ENCODE data around the gene CXCL17.
"Not testable (repeated sequence)": the region's sequence is repeated elsewhere in the genome, so short reads cannot be mapped to it uniquely, and the experiment has no call there.

Gene CXCL17, protein sequence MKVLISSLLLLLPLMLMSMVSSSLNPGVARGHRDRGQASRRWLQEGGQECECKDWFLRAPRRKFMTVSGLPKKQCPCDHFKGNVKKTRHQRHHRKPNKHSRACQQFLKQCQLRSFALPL

DNA sequence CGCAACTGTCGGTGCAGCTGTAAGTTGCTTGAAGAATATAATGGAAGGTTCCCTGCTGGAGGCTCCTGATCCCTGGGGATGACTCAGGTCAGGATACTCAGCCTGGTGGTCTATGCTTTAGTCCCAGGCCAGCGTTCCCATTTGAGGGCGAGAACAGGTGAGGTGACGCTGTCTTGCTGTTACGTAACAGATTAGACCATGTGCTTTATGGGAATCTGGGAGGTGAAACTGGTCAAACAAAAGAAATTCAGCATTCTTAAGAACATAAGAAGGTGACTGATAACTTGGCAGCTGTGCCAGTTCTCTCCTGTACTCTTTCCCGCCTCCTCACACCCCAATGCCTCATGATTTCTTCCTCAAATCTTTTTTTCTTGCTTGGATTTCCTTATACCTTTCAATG lies at the start of gene CXCL17:
CXCL17 (minus strand) TSS at position 114 of the 400 bp plus-strand sequence. CDS start 114 bp downstream, outside the sequence.
- Histone ChIP-seq H3K27ac (no peak within 1 kb of the TSS), H3K4me2 (ENCODE audit: low read length) (no peak within 1 kb of the TSS), H3K9ac (no peak within 1 kb of the TSS), H3K4me3 (ENCODE audit: low read depth, low read length) (no peak within 1 kb of the TSS), H3K4me1 (no peaks in the 10 kb centered on the region), H3K9me3 (ENCODE audit: control insufficient read depth, low read length) (no peaks in the 10 kb centered on the region), H3K36me3 (ENCODE audit: control insufficient read depth, insufficient read depth, low read length) (no peaks in the 10 kb centered on the region), H3K79me2 (no peaks in the 10 kb centered on the region), H3K27me3 (ENCODE audit: control insufficient read depth, insufficient read depth, low read length) (no peaks in the 10 kb centered on the region), H2AFZ (no peak within 1 kb of the TSS)
- TF ChIP-seq, protein P1, sequence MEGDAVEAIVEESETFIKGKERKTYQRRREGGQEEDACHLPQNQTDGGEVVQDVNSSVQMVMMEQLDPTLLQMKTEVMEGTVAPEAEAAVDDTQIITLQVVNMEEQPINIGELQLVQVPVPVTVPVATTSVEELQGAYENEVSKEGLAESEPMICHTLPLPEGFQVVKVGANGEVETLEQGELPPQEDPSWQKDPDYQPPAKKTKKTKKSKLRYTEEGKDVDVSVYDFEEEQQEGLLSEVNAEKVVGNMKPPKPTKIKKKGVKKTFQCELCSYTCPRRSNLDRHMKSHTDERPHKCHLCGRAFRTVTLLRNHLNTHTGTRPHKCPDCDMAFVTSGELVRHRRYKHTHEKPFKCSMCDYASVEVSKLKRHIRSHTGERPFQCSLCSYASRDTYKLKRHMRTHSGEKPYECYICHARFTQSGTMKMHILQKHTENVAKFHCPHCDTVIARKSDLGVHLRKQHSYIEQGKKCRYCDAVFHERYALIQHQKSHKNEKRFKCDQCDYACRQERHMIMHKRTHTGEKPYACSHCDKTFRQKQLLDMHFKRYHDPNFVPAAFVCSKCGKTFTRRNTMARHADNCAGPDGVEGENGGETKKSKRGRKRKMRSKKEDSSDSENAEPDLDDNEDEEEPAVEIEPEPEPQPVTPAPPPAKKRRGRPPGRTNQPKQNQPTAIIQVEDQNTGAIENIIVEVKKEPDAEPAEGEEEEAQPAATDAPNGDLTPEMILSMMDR (IDR thresholded peaks at IDR 0.05) = no peak

DNA sequence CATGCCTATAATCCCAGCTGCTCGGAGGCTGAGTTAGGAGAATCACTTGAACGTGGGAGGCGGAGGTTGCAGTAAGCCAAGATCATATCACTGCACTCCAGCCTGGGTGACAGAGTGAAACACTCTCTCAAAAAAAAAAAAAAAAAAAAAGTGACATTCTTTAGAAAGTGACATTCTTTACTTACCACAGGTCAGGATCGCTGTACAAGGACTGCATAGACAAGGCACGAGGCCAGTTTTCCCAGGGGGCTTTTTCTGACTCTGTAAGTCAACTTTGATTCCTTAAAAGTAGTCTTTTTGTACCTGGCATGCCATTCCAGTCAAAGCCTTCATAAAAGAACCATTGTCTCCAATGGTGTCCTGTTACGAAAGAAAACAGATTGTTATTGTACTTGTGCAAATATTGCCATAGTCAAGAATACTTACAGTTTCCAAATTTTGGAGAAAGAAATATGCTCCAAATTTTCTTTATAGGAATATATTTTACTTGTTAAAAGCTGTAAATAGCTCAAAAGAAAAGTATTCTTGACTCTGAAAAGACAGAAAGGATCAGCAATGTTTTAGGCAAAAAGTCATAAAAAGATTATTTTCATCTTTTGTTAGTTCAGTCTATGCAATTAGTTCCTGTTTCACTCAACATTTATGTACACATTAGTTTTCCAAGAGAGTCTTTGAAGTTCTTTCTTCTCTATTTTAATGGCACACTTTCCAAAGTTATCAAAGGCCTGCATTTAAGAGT lies 46.2 kb upstream of the CXCL17 start:
- no peaks in the 10 kb centered on the region for H3K79me2 ChIP-seq
- H3K9me3 ChIP-seq (ENCODE audit: control insufficient read depth, low read length) = no peaks in the 10 kb centered on the region
- H3K9ac ChIP-seq = no peak overlapping the region
- H3K4me1 ChIP-seq = no peaks in the 10 kb centered on the region
- H3K27ac ChIP-seq = no peak overlapping the region
- H3K27me3 ChIP-seq (ENCODE audit: control insufficient read depth, insufficient read depth, low read length) = no peaks in the 10 kb centered on the region
- TF ChIP-seq, protein P1 (IDR thresholded peaks at IDR 0.05) = no peak
- no peak overlapping the region for H2AFZ ChIP-seq
- no peak overlapping the region for H3K4me2 ChIP-seq (ENCODE audit: low read length)
- H3K4me3 ChIP-seq (ENCODE audit: low read depth, low read length) = no peak overlapping the region
- no peaks in the 10 kb centered on the region for H3K36me3 ChIP-seq (ENCODE audit: control insufficient read depth, insufficient read depth, low read length)

DNA sequence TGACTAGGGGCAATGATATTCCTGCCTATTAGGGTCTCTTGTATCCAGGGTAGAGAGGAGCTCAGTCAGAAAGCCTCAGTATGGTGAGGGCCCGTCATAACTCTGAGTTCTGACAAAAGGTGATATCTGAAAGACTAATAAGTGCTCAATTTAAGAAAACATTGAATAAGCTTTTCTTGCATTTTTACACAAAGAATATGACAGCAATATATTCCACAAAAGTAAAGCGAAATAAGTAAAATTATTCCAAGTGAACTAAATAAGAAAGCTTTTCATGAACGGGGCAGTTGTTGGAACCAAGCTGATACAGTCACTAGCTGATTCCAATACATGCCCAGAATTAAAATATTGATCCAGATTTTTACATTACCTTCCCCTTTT lies 45.0 kb upstream of the CXCL17 start:
- no peaks in the 10 kb centered on the region for H3K36me3 ChIP-seq (ENCODE audit: control insufficient read depth, insufficient read depth, low read length)
- TF ChIP-seq, protein P1 (IDR thresholded peaks at IDR 0.05) = no peak
- no peaks in the 10 kb centered on the region for H3K9me3 ChIP-seq (ENCODE audit: control insufficient read depth, low read length)
- H3K9ac ChIP-seq = no peak overlapping the region
- H3K4me1 ChIP-seq = no peaks in the 10 kb centered on the region
- H2AFZ ChIP-seq = no peak overlapping the region
- H3K27ac ChIP-seq = no peak overlapping the region
- no peaks in the 10 kb centered on the region for H3K27me3 ChIP-seq (ENCODE audit: control insufficient read depth, insufficient read depth, low read length)
- no peak overlapping the region for H3K4me2 ChIP-seq (ENCODE audit: low read length)
- no peak overlapping the region for H3K4me3 ChIP-seq (ENCODE audit: low read depth, low read length)
- H3K79me2 ChIP-seq = no peaks in the 10 kb centered on the region

DNA sequence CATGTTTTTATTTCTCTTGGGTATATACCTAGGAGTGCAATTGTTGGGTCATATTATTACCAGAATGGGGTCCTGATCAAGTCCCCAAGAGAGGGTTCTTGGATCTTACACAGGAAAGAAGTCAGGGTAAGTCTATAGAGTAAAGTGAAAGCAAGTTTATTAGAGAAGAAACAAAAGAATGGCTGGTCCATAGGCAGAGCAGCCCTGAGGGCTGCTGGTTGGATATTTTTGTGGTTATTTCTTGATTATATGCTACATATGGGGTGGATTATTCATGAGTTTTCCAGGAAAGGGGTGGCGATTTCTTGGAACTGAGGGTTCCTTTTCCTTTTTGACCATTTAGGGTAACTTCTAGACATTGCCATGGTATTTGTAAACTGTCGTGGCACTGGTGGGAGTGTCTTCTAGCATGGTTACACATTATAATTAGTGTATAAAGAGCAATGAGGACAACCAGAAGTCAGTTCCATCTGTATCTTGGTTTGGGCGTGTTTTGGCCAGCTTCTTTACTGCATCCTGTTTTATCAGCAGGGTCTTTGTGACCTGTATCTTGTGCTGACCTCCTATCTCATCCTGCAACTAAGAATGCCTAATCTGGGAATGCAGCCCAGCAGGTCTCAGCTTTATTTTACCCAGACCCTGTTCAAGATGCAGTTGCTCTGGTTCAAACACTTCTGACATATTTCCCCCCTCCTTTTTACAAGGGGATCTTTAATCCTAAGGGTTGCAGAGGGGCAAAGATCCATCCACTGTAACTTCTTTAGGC lies 44.5 kb upstream of the CXCL17 start:
- Histone ChIP-seq H3K27me3 (ENCODE audit: control insufficient read depth, insufficient read depth, low read length) (no peaks in the 10 kb centered on the region), H3K4me2 (ENCODE audit: low read length) (no peak overlapping the region), H2AFZ (no peak overlapping the region), H3K4me1 (no peaks in the 10 kb centered on the region), H3K36me3 (ENCODE audit: control insufficient read depth, insufficient read depth, low read length) (no peaks in the 10 kb centered on the region), H3K9me3 (ENCODE audit: control insufficient read depth, low read length) (no peaks in the 10 kb centered on the region), H3K4me3 (ENCODE audit: low read depth, low read length) (no peak overlapping the region), H3K27ac (no peak overlapping the region), H3K9ac (no peak overlapping the region), H3K79me2 (no peaks in the 10 kb centered on the region)
- TF ChIP-seq, protein P1 (IDR thresholded peaks at IDR 0.05) = no peak

DNA sequence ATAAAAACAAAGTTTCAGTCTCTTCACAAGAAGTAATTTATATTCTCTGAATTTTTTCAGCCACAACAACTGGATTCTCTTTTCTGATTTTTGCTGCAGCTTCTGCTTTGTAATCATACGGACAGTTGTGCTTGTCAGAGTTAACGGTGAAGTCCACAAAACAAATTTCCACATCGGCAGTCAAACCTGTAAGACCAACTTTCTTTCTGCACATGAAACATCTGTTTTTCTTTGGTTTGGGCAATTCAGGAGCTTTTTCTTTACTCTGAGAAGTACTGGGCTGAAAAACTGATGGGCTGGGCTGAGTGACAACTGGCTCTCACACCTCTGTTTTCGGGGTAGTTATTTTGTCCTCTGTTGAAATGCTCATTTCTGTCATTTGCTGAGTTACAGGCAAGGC lies 42.3 kb upstream of the CXCL17 start:
- not testable (repeated sequence) for H3K9ac ChIP-seq; H3K79me2 ChIP-seq; H3K4me1 ChIP-seq; H2AFZ ChIP-seq; H3K4me3 ChIP-seq (ENCODE audit: low read depth, low read length); H3K9me3 ChIP-seq (ENCODE audit: control insufficient read depth, low read length); H3K27me3 ChIP-seq (ENCODE audit: control insufficient read depth, insufficient read depth, low read length); H3K36me3 ChIP-seq (ENCODE audit: control insufficient read depth, insufficient read depth, low read length); H3K27ac ChIP-seq; H3K4me2 ChIP-seq (ENCODE audit: low read length)
